NCI-H2196 treated with DMSO at 0.1 percent for 48 hours (cell line): ENCODE results near the gene MINAR2.

Experiments used
- DNase-seq: peaks from one replicate; lab custom pipeline; 2025; ENCODE audit not compliant: unreplicated experiment; lab: John Stamatoyannopoulos, UW

The MINAR2 gene

DNA sequence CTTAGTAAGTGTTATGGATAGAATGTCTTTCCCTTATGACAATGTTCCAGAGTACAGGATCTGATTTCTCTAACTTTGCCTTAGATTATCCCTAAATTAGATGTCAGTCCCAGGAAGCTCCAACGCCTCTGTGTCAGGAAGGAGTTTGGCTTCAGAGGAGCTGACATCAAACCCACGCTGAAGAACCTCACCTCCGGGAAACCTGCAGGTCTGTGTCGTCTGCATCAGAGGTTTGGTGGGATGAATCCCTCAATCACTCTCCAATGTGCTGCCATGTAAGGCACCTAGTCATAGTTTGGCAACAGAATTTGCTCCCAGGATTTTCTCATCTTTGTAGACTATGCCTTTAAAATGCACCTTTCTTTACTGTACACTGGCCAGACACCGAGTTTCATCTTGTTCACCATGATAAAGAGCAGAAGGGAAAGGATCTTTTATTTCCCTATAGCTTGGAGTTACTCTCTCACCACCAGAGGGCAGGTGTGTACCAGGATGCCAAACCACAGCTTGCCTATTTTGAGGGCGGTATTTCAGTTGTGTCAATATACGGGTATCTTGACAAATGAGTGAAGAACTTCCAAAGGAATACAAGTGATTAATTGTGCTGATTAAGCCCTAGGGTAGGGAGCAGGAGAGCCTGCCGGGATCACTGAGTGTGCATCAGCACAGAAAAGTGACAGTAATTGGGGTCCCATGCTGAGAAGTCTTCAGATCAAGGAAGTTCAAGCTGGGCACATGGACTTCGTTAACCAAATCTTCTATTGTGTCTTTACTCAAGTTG lies 23.4 kb downstream of the MINAR2 start:
- DNase-seq, result no peak

DNA sequence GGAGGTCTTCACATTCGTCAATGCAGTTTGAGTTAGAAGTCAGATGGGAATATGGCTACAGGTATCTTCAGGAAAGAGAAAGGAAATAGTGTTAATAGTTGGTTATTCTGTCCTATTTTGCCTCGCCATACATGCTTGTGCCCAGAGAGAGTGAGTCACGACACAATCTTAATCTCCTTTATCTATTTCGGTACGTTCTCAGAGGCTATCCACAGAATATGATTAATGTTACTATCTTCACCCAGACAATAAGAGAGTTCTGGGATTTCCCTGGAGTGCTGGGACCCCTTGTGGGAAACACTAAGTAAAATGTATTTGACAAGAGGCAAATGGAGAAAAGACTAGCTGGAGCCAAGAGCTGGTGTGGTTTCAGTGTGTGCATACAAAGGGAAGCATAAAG lies 25.5 kb downstream of the MINAR2 start:
- DNase-seq, result no peak

DNA sequence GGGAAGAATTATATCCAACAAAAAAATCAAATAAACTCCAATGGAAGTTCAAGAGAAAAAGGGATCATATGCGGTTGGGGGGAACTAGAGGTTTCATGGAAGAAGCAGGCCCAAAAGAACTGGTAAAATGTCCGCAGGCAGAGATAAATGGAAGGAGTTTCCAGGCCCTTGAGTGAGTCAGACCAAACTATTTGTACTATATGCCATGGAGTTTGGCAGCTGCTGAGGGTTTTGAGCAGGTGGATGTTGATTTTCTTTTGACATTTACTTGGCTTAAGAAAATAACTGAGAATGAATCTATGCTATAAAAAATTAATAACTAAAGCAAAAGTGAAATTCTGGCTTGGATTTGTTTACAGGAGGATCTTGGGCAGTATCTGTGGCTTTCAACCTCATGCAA lies 33.7 kb downstream of the MINAR2 start:
- DNase-seq, result no peak

DNA sequence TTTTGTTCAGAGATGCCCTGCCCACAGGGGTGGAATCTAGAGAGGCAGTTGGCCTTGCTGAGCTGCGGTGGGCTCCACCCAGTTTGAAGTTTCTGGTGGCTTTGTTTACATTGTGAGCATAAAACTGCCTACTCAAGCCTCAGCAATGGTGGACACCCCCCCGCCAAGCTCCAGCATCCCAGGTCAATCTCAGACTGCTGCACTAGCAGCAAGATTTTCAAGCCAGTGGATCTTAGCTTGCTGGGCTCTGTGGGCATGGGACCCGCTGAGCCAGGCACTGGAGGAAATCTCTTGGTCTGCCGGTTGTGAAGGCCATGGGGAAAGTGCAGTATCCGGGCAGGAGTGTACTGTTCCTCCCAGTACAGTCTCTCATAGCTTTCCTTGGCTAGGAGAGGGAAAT lies 55.5 kb downstream of the MINAR2 start:
- DNase-seq, result no peak

DNA sequence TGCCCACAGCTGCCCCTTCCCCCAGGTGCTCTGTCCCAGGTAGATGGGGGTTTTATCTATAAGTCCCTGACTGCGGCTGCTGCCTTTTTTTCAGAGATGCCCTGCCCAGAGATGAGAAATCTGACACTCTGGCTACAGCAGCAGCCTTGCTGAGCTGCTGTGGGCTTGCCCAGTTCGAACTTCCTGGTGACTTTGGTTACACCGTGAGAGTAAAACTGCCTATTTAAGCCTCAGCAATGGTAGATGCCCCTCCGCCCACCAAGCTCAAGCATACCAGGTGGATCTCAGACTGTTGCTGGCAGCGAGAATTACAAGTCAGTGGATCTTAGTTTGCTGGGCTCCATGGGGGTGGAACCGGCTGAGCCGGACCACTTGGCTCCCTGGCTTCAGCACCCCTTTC lies 56.8 kb downstream of the MINAR2 start:
- no peak for DNase-seq

DNA sequence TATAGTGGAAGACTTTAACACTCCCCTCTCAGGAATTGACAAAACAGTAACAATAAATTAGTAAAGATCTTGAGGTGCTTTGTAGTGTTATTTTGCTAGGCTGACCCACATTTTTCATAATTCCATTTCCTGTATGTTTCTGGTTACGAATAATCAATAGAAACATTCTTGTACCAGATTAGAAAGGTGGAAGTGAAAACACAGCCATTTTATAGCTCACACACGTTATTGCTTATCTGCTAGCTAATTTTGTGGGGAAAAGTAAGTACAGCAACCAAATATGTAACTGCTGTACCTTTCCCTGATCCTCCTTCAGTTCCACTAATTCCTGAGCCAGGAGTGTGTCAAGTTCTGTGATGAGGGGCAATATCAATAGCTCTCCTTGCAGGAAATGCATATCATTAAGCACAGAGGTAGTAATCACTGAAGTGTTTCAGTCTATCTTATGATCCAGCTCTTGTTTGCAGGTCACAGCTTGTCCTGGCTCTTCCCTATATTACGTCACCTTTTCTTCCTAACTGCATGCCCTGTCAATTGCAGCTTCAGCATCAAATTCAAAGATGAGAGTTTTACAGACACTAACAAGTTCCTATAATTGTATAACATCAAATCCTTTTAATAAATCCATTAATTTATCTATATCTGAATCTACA lies 59.4 kb downstream of the MINAR2 start:
- DNase-seq, result no peak
